Measurements from ENCODE around the gene RMDN2.
"Not testable (repeated sequence)": the region's sequence is repeated elsewhere in the genome, so short reads cannot be mapped to it uniquely, and the experiment has no call there.

DNA sequence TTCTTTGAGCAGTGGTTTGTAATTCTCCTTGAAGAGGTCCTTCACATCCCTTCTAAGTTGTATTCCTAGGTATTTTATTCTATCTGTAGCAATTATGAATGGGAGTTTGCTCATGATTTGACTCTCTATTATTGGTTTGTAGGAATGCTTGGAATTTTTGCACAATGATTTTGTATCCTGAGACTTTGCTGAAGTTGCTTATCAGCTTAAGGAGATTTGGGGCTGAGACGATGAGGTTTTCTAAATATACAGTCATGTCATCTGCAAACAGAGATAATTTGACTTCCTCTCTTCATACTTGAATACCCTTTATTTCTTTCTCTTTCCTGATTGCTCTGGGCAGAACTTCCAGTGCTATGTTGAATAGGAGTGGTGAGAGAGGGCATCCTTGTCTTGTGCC, 12.5 kb downstream of the RMDN2 start:
- TF ChIP-seq, protein P1, sequence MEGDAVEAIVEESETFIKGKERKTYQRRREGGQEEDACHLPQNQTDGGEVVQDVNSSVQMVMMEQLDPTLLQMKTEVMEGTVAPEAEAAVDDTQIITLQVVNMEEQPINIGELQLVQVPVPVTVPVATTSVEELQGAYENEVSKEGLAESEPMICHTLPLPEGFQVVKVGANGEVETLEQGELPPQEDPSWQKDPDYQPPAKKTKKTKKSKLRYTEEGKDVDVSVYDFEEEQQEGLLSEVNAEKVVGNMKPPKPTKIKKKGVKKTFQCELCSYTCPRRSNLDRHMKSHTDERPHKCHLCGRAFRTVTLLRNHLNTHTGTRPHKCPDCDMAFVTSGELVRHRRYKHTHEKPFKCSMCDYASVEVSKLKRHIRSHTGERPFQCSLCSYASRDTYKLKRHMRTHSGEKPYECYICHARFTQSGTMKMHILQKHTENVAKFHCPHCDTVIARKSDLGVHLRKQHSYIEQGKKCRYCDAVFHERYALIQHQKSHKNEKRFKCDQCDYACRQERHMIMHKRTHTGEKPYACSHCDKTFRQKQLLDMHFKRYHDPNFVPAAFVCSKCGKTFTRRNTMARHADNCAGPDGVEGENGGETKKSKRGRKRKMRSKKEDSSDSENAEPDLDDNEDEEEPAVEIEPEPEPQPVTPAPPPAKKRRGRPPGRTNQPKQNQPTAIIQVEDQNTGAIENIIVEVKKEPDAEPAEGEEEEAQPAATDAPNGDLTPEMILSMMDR (IDR thresholded peaks at IDR 0.05) = not testable (repeated sequence)
- TF ChIP-seq POLR2A (IDR thresholded peaks at IDR 0.05) = not testable (repeated sequence)

Measured in uterus (tissue), 2 donors.